ENCODE results near the gene MRPS27. TPM values are rescaled to one million over a fixed set of nuclear protein-coding genes. Genes with fewer than 3 reads are reported as not detected.

The MRPS27 gene
- total RNA-seq, 1 donor from 2014 or later: 37.0 TPM

GRCh38 chr5:72208324-72208926 is 111.6 kb downstream of the MRPS27 start:
- no peaks in the 10 kb centered on the region for H3K9me3 Mint-ChIP-seq (ENCODE audit: unreplicated experiment)
- peak overlapping the region; percentile 79 for H3K27ac Mint-ChIP-seq (ENCODE audit: unreplicated experiment)
- peaks cover 28% of the 10 kb centered on the region for H3K36me3 Mint-ChIP-seq (ENCODE audit: low read depth, unreplicated experiment)
- Histone ChIP-seq H3K27ac (ENCODE audit: low read depth, low read length) (no peak overlapping the region), H4K20me1 (ENCODE audit: insufficient read depth, low read length) (peaks cover 6% of the 10 kb centered on the region), H3K4me3 (ENCODE audit: insufficient read depth, low read depth, low read length) (no peak overlapping the region), H3K4me2 (ENCODE audit: low read length) (no peak overlapping the region), H3K9me3 (ENCODE audit: insufficient read depth, low read depth, low read length) (no peaks in the 10 kb centered on the region), H2AFZ (ENCODE audit: low read depth, low read length) (no peak overlapping the region), H3K36me3 (ENCODE audit: insufficient read depth, low read length) (peaks cover 33% of the 10 kb centered on the region), H3K27me3 (ENCODE audit: insufficient read depth, low read length) (no peaks in the 10 kb centered on the region), H3K4me1 (ENCODE audit: insufficient read depth, low read length) (peaks cover 55% of the 10 kb centered on the region), H3K9ac (ENCODE audit: low read length) (no peak overlapping the region), H3K79me2 (ENCODE audit: insufficient read depth, low read length) (peaks cover 11% of the 10 kb centered on the region)
- no peak overlapping the region for H3K4me3 Mint-ChIP-seq (ENCODE audit: unreplicated experiment)
- TF ChIP-seq EZH2 (IDR thresholded peaks at IDR 0.05; ENCODE audit: insufficient read depth, low read length) (no peak), CTCF (IDR thresholded peaks at IDR 0.05; ENCODE audit: insufficient read depth, low read depth, low read length) (no peak)
- no peak for FAIRE-seq
- peaks cover 71% of the 10 kb centered on the region for H3K4me1 Mint-ChIP-seq (ENCODE audit: low read depth, unreplicated experiment)
- no peaks in the 10 kb centered on the region for H3K27me3 Mint-ChIP-seq (ENCODE audit: low read depth, unreplicated experiment)
- no peak for DNase-seq (ENCODE audit: low read depth)

GRCh38 chr5:72206994-72207393 is 113.0 kb downstream of the MRPS27 start:
- no peak overlapping the region for H3K4me3 Mint-ChIP-seq (ENCODE audit: unreplicated experiment)
- no peak overlapping the region for H2AFZ ChIP-seq (ENCODE audit: low read depth, low read length)
- no peaks in the 10 kb centered on the region for H3K9me3 ChIP-seq (ENCODE audit: insufficient read depth, low read depth, low read length)
- H3K27me3 ChIP-seq (ENCODE audit: insufficient read depth, low read length): no peaks in the 10 kb centered on the region
- no peak overlapping the region for H3K4me3 ChIP-seq (ENCODE audit: insufficient read depth, low read depth, low read length)
- no peak overlapping the region for H3K27ac Mint-ChIP-seq (ENCODE audit: unreplicated experiment)
- H3K9ac ChIP-seq (ENCODE audit: low read length): no peak overlapping the region
- TF ChIP-seq CTCF (IDR thresholded peaks at IDR 0.05; ENCODE audit: insufficient read depth, low read depth, low read length) (no peak), EZH2 (IDR thresholded peaks at IDR 0.05; ENCODE audit: insufficient read depth, low read length) (no peak)
- H3K36me3 Mint-ChIP-seq (ENCODE audit: low read depth, unreplicated experiment): peaks cover 37% of the 10 kb centered on the region
- no peaks in the 10 kb centered on the region for H3K9me3 Mint-ChIP-seq (ENCODE audit: unreplicated experiment)
- peaks cover 74% of the 10 kb centered on the region for H3K4me1 Mint-ChIP-seq (ENCODE audit: low read depth, unreplicated experiment)
- H4K20me1 ChIP-seq (ENCODE audit: insufficient read depth, low read length): peaks cover 19% of the 10 kb centered on the region
- DNase-seq (ENCODE audit: low read depth) (no peak), FAIRE-seq (no peak)
- H3K79me2 ChIP-seq (ENCODE audit: insufficient read depth, low read length): peaks cover 26% of the 10 kb centered on the region
- peaks cover 41% of the 10 kb centered on the region for H3K36me3 ChIP-seq (ENCODE audit: insufficient read depth, low read length)
- no peaks in the 10 kb centered on the region for H3K27me3 Mint-ChIP-seq (ENCODE audit: low read depth, unreplicated experiment)
- H3K4me2 ChIP-seq (ENCODE audit: low read length): no peak overlapping the region
- peaks cover 55% of the 10 kb centered on the region for H3K4me1 ChIP-seq (ENCODE audit: insufficient read depth, low read length)
- H3K27ac ChIP-seq (ENCODE audit: low read depth, low read length): no peak overlapping the region

GRCh38 chr5:72206160-72206559 is 113.9 kb downstream of the MRPS27 start:
- Histone ChIP-seq H3K4me2 (ENCODE audit: low read length) (no peak overlapping the region), H3K27ac (ENCODE audit: low read depth, low read length) (peak overlapping the region; percentile 37), H2AFZ (ENCODE audit: low read depth, low read length) (no peak overlapping the region), H3K9ac (ENCODE audit: low read length) (no peak overlapping the region), H3K9me3 (ENCODE audit: insufficient read depth, low read depth, low read length) (no peaks in the 10 kb centered on the region), H3K4me1 (ENCODE audit: insufficient read depth, low read length) (peaks cover 49% of the 10 kb centered on the region), H3K36me3 (ENCODE audit: insufficient read depth, low read length) (peaks cover 49% of the 10 kb centered on the region), H3K27me3 (ENCODE audit: insufficient read depth, low read length) (no peaks in the 10 kb centered on the region), H4K20me1 (ENCODE audit: insufficient read depth, low read length) (peaks cover 27% of the 10 kb centered on the region), H3K4me3 (ENCODE audit: insufficient read depth, low read depth, low read length) (no peak overlapping the region), H3K79me2 (ENCODE audit: insufficient read depth, low read length) (peaks cover 34% of the 10 kb centered on the region)
- DNase-seq (ENCODE audit: low read depth) (no peak), FAIRE-seq (no peak)
- peaks cover 66% of the 10 kb centered on the region for H3K4me1 Mint-ChIP-seq (ENCODE audit: low read depth, unreplicated experiment)
- H3K27ac Mint-ChIP-seq (ENCODE audit: unreplicated experiment): peak overlapping the region; percentile 34
- no peaks in the 10 kb centered on the region for H3K9me3 Mint-ChIP-seq (ENCODE audit: unreplicated experiment)
- TF ChIP-seq EZH2 (IDR thresholded peaks at IDR 0.05; ENCODE audit: insufficient read depth, low read length) (no peak), CTCF (IDR thresholded peaks at IDR 0.05; ENCODE audit: insufficient read depth, low read depth, low read length) (no peak)
- H3K4me3 Mint-ChIP-seq (ENCODE audit: unreplicated experiment): no peak overlapping the region
- peaks cover 44% of the 10 kb centered on the region for H3K36me3 Mint-ChIP-seq (ENCODE audit: low read depth, unreplicated experiment)
- H3K27me3 Mint-ChIP-seq (ENCODE audit: low read depth, unreplicated experiment): no peaks in the 10 kb centered on the region
